Measurements from ENCODE around the gene AKR7A2. TPM values are rescaled to one million over a fixed set of nuclear protein-coding genes. Genes with fewer than 3 reads are reported as not detected.
A peak's percentile ranks its signal among the peaks of the same experiment; 100 is the strongest.

The AKR7A2 gene
- total RNA-seq, 1 experiment from 2014 or later, result 27.5 TPM

DNA sequence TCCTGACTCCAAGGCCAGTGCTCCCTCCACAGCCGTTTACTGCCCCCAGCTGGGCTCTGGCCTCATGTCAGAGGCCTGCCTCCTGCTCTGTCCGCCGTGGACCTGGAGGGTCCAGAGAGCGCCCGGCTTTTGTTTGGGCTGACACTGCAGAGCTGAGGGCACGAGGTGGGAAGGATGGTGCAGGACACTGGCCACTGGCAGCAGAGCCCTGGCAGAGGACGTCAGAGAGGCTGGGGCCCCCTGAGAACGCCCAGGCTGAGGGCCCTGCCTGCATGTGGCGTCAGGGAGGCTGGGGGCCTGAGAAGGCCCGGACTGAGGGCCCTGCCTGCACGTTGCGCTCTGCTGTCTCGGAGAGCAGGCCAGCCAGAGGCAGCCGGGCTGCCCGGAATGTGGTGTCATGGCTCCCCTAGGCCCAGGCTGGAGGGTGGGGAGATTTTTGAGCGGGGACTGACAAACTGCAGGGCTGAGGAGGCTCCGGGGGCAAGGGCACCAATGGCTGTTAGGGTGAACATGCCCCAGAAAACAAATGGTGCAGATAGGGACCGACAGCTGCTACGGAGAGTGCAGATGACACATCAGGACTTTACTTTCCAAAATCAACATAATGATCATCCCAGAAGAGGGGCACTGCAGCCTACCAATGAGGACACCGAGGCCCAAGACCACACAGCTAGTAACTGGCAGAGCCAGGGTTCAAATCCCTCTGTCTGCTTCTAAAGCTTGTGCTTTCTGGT lies 31.8 kb upstream of the AKR7A2 start:
- no peak for DNase-seq (ENCODE audit: extremely low read depth, low read depth)

DNA sequence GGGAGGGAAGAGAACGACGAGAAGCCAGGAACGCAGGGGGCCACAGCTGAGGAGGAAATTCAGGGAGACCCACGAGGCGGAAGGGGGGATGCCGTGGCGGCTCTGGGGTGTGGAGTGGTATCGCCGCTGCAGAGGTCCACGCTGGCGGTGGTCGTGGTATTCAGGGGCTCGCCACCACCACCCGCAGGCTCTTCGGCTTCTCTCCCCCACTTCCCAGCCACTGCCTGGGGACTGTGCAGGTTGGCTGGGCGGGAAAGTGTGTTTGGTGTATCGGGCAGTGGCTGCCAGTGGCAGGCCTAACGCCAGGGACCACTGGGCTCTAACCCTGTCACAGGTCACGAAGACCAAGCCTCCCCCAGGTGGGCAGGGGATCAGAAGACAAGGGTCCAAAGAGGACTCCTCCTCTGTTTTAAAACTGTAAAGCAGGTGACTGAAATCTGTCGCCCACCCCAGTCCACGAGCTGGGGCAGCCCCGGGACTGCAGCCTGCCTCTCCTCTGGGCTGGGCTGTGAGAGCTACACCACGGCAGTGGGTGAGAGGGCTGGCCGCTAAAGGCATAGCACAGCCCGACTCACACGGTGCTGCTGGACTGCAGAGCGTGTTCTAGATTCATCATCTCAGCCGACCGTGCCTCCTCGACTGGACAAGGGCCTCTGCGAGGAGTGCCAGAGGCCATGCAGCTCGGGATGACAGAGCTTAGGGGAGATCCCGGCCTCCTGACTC lies 31.1 kb upstream of the AKR7A2 start:
- DNase-seq (ENCODE audit: extremely low read depth, low read depth), result no peak

DNA sequence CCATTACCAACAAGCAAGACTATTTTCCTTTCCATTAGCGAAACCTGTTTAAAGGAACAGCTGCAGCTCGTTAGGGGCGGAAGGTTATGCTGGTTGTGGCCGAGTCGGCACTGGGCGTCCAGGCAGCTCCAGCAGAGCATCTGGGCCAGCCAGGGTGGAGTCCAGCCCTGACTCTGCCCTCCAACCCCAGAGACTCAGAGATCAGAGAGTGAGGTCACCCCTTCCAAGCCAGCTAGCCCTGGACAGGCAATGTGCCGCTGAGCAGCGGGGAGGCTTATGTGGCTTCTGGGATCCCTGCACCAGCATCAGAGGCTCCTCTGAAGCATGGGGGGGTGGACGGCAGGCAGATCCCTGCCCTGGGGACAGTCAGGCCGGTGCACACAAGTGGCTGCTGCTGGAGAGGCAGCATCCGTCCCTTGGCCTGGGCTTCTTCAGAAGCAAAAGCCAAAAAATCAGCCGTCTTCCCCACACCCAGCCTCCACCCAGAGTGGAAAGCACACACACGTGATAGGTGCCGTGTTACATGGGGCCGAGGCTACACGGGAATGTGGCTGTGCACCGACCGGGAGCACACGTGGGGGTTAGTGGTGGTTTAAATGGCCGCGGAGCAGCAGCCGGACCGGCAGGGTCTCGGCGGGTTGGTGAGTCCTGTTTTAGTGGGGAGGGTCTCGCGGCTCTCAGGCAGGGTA lies 30.3 kb upstream of the AKR7A2 start:
- no peak for DNase-seq (ENCODE audit: extremely low read depth, low read depth)

DNA sequence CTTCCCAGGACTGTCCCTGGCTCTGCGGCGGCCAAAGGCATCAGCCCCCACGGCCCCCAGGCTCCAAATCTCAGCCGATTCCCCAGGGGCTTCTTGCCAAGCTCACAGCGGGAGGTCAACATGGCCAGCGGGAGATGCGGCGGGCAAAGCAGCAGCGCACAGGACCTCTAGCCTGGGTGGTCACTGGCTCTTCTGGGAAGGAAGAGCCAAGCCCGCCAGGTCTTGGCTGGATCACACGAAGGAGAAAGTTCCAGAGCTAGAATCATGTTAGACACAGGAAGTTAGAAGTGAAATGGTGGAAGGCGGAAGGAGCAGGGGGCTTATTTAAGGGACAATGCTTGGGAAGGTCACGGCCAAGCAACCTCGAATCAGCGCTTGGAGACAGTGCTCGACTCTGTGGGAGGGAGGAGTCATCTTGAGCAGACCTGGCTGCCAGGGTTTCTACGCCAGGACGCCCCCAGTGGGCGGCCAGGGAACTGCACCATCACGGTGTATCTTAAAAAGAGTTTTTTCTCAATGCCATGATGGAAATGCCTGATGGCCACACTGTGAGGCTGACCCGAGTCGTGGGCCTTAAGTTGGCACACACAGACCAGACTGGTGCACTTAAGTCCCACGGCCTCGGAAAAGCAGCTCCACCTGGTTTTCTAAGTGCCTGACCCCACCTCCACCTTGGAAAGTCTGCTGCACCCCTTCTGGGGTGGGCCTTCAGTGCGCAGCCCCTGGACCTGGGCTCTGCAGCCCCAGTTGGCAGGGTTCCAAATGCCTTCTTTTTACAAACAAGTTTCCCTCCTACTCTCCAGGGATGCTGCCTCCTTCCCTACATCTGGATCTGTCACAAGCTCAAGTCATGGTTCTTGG lies 29.5 kb upstream of the AKR7A2 start:
- DNase-seq (ENCODE audit: extremely low read depth, low read depth), result peak; percentile 46

DNA sequence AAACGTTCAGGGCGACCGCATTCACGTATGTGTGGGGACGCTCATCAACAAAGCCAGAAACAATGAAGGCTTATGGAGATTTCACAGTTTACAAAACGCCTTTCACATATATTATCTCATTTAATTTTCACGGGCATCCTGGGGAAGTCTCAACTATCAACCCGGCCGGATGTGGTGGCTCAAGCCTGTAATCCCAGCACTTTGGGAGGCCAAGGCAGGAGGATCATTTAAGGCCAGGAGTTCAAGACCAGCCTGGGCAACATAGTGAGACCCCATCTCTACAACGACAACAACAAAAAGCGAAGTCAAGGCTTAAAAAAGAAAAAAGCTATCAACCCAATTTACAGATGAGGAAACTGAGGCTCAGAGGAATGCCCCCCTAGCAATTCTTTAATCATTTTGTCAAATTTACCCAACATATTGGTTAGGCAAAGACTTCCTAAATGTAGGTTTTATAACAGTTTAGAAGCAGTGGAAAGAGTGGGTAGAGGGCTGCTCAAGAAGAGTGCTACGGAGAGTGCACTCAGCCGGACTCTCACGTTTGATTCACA lies 28.5 kb upstream of the AKR7A2 start:
- no peak for DNase-seq (ENCODE audit: extremely low read depth, low read depth)

DNA sequence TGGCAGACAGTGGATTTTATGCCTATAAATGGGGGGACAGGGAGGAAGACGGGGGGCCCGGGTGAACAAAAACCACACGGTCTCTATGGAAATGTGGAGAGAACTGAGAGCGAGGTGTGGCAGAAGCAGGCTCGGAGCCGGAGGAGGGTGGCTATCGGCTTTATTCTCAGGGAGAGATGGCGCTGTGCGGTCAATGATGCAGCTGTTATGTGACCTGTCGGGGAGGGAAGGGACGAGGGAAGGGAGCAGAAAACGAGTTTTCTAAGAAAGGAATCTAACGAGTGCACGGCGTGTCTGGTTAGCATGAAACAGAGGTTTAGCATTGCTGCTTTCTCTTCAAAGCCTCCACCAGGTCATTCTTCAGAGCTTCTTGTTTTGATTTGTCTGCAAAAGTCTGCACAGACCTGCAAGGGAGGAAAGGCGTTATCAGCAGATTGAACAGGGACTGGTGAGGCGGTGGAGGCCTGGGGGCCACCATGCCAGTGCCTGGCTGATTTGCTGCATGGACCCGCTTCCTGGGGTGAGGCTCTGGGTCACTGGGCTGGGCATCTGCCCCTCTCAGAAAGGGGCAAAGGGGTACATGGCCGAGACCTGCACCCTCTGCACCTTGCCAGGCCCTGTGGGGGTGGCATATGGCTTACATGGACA lies 27.4 kb upstream of the AKR7A2 start:
- no peak for DNase-seq (ENCODE audit: extremely low read depth, low read depth)

DNA sequence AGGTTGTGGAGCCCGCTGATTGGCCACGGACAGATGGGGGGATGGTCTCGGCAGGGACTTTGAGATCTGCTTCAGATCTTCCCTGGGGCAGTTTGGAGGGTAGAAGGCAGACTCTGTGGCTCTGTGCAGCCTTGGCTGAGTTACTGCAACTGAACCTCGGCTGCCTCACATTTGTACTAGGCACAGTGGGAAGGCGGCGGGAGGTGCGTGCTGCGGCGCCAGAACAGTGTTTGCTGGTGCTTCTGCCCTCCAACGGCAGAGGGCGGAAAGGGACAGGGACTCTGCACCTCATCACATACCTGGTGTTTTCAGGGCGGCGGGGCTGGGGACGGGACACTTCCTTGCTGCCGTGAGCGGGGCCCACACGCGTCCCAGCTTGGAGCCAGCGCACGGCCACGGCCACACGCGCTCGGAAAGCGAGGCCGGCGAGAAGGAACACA lies 26.4 kb upstream of the AKR7A2 start:
- no peak for DNase-seq (ENCODE audit: extremely low read depth, low read depth)

DNA sequence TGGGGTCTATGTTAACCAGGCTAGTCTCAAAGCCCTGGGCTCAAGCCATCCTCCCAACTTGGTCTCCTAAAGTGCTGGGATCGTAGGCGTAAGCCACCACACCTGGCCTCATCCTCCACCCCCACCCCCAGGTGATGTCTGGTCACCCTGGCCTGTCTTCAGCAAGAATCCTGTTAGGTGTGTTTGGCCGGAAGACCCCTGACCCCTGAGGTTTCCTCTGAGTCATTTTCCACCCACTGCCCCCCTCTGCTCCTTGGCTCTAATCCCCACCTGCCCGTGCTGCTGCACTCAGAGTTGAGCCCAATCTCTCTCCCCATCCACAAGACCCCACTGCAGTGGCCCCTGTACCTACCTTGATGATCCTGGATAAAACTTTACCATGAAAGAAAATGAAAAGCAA lies 25.3 kb upstream of the AKR7A2 start:
- DNase-seq (ENCODE audit: extremely low read depth, low read depth), result no peak

DNA sequence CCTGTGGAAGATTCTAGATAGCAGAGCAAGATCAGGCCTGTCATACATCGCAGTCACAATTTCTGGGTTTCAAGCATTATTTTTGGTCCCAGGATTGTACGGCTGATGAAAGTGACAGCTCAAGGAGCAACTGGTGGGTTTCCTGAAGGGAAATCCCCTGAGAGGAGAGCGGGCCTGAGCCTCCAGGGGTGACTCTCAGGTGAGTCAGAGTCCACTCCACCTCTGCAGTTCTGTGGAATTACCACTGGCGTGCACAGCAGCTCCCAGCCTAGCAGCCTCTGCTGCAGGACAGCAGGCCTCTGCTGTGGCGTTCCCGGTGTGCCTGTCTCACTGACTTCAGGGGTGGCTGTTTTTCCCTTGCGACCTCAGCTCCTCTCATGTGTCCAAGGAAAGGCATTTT lies 24.6 kb upstream of the AKR7A2 start:
- DNase-seq (ENCODE audit: extremely low read depth, low read depth), result no peak

DNA sequence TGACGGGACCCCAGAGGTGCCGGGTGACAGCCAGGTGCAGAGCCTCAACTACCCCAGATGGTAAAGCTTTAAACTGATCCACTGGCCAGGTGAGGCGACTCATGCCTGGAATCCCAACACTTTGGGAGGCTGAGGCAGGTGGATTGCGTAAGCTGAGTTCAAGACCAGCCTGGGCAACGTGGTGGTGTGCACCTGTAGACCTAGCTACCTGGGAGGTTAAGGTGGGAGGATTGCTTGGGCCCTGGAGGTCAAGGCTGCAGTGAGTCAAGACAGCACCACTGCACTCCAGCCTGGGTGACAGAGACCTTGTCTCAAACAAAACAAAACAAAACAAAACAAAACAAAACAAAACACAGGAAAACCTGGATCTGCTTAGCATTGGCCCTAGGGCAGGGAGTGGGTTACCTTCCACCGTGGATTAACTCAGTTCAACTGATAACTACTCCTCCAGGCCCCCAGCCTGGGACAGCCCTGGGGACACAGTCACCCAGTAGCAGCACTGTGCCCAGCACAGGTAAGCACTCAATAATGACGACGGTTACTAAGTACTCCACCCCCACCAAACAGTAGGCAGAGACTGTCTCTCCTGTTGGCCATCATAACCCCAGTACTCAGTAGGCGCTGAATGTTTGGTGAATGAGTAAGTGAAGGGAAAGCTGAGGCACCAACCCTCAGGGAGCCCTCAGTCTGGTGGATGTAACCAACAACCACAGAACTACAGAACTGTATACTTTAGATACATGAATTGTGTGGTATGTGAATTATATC lies 21.8 kb upstream of the AKR7A2 start:
- DNase-seq (ENCODE audit: extremely low read depth, low read depth), result no peak

DNA sequence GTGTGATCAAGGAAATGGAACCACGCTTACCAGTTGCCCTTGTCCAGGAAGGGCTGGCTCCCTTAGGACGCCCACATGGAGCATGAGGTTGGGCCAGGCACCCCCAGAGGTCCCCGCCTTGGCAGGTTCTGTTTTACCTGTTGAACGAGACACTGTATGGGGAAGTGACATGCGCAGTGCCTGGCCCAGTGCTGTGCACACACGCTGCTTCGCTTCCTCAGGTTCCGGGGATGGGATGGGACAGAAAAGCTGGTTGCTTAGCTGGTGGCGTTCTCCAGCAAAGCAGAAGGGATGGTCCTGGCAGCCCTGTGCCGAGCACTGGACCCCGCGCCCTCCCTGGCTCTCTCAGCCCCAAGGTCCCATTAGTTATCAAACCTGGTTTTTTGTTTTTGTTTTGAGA lies 20.9 kb upstream of the AKR7A2 start:
- DNase-seq (ENCODE audit: extremely low read depth, low read depth), result no peak

DNA sequence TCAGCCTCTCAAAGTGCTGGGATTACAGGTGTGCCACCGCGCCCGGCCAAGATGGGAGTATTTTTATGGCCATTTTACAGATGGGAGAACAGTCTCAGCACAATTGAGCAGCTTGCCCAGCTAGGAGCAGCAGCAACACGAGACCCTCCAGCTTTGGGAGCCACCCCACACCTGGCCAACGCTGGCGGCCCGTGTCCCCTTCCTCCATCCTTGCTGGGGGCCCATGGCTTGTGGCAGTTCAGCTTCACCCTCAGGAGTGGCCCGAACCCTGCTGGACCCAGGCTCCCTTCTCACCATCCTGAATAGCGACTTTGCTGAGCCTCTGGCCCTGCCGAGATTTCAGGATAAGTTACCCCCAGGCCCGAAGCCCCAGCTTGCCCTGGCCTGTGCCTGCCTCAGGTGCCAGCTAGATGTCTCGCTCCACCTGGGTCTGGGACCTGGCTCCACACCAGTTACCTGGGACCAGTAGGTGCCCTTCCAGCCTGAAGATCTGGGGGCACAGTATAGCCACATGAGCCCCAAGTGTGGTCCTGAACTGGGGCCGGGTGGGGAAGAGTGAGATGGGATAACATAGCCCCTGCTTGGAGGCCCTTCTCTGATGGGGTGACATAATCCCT lies 19.4 kb upstream of the AKR7A2 start:
- DNase-seq (ENCODE audit: extremely low read depth, low read depth), result no peak

DNA sequence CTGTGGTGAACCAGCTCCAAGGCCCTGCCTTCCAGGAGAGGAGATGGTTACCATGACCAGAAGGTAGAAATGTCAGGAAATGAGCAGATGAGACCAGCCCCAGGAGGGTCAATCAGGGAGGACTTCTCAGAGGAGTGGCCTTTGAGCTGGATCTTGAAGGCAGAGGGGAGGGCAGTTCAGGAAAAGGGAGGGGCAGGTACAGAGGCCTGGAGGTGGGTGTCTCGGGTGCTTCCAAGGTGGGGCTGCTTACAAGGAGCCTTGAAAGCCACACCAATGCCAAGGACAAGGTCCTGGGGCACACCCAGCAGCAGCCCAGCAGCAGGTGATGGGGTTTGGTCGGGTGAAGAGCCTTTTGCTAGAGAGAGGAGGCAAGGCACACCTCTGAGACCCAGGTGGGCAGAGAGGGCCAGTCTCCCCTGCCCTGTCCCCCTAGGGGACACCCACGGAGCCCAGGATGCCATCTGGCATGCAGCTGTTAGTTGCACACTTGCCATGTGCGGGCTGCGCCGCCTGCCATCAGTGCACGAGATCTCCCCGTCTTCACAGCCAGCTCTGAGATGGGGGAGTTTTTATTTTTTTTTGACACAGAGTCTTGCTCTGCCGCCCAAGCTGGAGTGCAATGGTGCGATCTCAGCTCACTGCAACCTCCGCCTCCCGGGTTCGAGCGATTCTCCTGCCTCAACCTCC lies 18.6 kb upstream of the AKR7A2 start:
- DNase-seq (ENCODE audit: extremely low read depth, low read depth), result no peak

DNA sequence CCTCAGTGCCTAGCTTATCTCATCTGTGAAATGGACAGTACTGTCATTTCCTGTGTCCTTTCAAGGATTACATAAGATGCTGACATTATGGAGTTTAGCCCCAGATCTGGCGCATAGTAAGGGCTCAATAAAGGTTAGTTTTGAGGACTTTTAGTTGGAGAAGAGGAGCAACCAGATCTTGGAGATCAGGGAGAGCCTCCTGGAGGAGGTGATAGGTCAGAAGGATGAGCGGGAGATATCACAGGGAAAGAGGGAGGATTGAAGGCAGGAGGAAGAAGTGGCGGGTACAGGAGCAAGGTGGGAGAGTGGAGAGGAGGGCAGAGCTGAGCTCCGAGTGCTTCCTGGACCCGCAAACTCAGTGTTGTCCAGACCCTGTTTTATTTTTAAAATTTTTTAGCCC lies 17.7 kb upstream of the AKR7A2 start:
- no peak for DNase-seq (ENCODE audit: extremely low read depth, low read depth)

DNA sequence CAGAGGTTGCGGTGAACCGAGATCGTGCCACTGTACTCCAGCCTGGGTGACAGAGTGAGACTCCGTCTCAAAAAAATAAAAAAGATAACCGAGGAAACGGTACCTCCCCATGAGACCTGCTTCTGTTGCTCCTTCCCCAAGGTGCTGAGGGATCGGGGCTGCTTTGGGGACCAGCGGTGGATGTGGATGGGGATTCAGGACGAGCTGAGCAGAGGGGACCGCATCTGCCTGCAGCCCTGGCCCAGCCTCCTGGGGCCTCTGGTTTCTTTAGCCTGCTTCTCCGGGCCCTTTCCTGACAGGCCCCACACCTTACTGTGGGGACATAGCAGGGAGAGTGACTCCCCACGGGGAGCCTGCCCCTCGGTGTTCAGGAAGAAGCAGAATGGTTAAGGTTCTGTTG lies 17.2 kb upstream of the AKR7A2 start:
- DNase-seq (ENCODE audit: extremely low read depth, low read depth), result no peak

DNA sequence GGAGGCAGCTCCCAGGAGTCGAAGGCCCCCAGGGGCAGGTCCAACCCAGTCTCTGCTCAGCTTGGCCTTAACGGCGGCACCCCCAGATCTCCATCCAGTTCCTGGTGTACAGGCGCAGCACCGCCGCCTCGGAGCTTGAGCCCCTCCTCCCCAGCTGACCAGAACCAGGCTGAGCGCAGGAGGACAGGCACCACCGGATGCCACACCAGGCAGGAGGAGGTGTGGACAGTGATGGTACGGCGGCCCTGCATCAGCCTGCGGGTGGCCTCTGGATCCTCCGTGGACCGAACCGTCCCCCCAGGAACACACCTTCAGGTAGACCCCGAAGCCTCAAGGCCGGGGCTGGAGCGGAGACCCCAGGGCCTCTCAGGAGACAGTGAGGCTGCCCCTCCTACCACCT lies 16.5 kb upstream of the AKR7A2 start:
- no peak for DNase-seq (ENCODE audit: extremely low read depth, low read depth)

DNA sequence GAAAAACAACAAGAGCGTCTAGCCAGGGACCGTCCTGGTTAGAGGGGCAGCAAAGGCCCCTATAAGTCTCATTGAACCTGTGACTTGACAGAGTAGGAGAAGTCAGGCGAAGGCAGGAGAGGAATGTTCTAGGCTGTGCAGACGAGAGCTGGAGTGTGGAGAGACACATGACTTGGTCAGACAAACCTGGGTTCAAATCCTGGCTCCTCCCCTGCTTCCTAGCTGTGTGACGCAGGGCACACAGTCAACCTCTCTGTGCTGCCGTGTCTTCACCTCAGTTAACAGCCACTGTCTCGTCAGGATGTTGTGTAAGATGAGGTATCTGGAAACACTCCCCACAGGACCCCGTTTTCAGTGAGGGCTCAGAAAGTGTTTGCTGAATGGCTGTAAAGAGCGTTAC lies 15.8 kb upstream of the AKR7A2 start:
- no peak for DNase-seq (ENCODE audit: extremely low read depth, low read depth)

DNA sequence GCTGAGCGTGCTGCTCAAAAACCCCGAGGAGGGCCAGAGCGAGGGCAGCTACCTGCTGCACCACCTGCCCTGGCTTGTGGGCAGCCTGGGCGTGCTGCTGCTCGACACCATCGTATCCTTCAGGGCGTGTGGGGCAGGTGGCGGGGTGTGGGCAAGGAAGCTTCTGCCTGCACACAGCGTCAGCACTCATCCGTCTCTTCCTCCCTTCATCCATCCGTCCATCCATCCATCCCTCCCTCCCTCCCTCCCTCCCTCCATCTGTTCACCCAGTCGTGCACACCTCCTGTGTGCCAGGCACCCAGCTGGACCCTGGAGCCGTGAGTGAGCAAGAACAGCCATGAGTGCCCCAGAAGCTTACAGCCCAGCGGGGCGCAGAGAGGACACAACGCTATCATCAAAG lies 15.4 kb upstream of the AKR7A2 start:
- no peak for DNase-seq (ENCODE audit: extremely low read depth, low read depth)
